22Rv1 (cell line): Measurements from ENCODE around the gene EDIL3.

ENCODE experiments used
- H3K27ac ChIP-seq: fragments of 450-650 bp; 2 replicates; pipeline ENCODE4 v1.5.1; 2017
- CTCF ChIP-seq: fragments of 450-650 bp; IDR thresholded peaks from 2 replicates; pipeline ENCODE4 v1.5.1; 2017; ENCODE audit warnings: mild to moderate bottlenecking
- ZFX ChIP-seq: fragments of 450-650 bp; IDR thresholded peaks from 2 replicates; pipeline ENCODE4 v1.6.1; 2017; ENCODE audit warnings: antibody characterized with exemption, borderline replicate concordance

Gene EDIL3

GRCh38 chr5:83972236-83972635 is 412.4 kb downstream of the EDIL3 start:
- H3K27ac ChIP-seq = no peak overlapping the region
- TF ChIP-seq CTCF (no peak), ZFX (no peak)

- no peak overlapping the region for H3K27ac ChIP-seq
- no peak for TF ChIP-seq CTCF
- TF ChIP-seq ZFX = no peak
These were observed 417.3 kb downstream of the EDIL3 start for GRCh38 chr5:83967417-83967816.

GRCh38 chr5:83965441-83965840 is 419.2 kb downstream of the EDIL3 start:
- no peak overlapping the region for H3K27ac ChIP-seq
- no peak for TF ChIP-seq CTCF
- no peak for TF ChIP-seq ZFX

- H3K27ac ChIP-seq = no peak overlapping the region
- TF ChIP-seq CTCF = no peak
- TF ChIP-seq ZFX = no peak
These were observed 420.4 kb downstream of the EDIL3 start for GRCh38 chr5:83964271-83964670.

GRCh38 chr5:83957188-83957587 is 427.5 kb downstream of the EDIL3 start:
- H3K27ac ChIP-seq = no peak overlapping the region
- no peak for TF ChIP-seq CTCF
- no peak for TF ChIP-seq ZFX

GRCh38 chr5:83956386-83956785 is 428.3 kb downstream of the EDIL3 start:
- TF ChIP-seq ZFX (no peak), CTCF (no peak)

GRCh38 chr5:83955916-83956315 is 428.8 kb downstream of the EDIL3 start:
- H3K27ac ChIP-seq = no peak overlapping the region
- no peak for TF ChIP-seq ZFX
- TF ChIP-seq CTCF = no peak

More at GRCh38 chr5:83956386-83956785, 428.3 kb downstream of the EDIL3 start:
- no peak overlapping the region for H3K27ac ChIP-seq

- TF ChIP-seq CTCF (no peak), ZFX (no peak)
- H3K27ac ChIP-seq = no peak overlapping the region
These were observed 436.9 kb downstream of the EDIL3 start for GRCh38 chr5:83947763-83948162.
